Ovary (tissue), 9 donors: ENCODE results near the gene CDSN. TPM values are rescaled to one million over a fixed set of nuclear protein-coding genes. Genes with fewer than 3 reads are reported as not detected.

Source experiments
- DNase-seq, 5 donors: peaks; one replicate each; pipeline ENCODE4 v3.0.0-alpha.2; 2019 to 2020
- H3K27ac ChIP-seq, 2 donors: fragments of 200-600 bp; one replicate each; pipeline versions ENCODE4 v1.5.1 to v1.8.0; 2019 to 2022
- H3K27me3 ChIP-seq: fragments of 200-600 bp; one replicate; pipeline ENCODE4 v1.8.0; 2022
- H3K36me3 ChIP-seq: fragments of 200-600 bp; sonication (generic); one replicate; pipeline ENCODE4 v1.5.1; 2019
- H3K4me1 ChIP-seq: one replicate; pipeline ENCODE4 v1.8.1; 2013; ENCODE audit warnings: mild to moderate bottlenecking, moderate library complexity; ENCODE audit not compliant: insufficient read depth
- H3K4me3 ChIP-seq: fragments of 200-600 bp; sonication (generic); one replicate; pipeline ENCODE4 v1.5.1; 2017
- H3K9me3 ChIP-seq, 2 donors: fragments of 200-600 bp in 1 of 2; sonication (generic) in 1 of 2; one replicate each; pipeline versions ENCODE4 v1.5.1 to v1.8.1; 2013 to 2019; ENCODE audit warnings: mild to moderate bottlenecking in 1 of 2, moderate library complexity in 1 of 2
- EP300 ChIP-seq: sonication (generic); formaldehyde crosslinking; IDR thresholded peaks from one replicate; pipeline ENCODE4 v1.6.1; 2017; ENCODE audit warnings: antibody characterized with exemption
- POLR2A ChIP-seq: fragments of 450-650 bp; IDR thresholded peaks from one replicate; pipeline ENCODE4 v1.6.1; 2017; ENCODE audit warnings: antibody characterized with exemption, mild to moderate bottlenecking, moderate library complexity
- WGBS, 3 donors: extraction: QIAGEN DNeasy Blood & Tissue Kit in 1 of 3; methylation state at CpG; one replicate each; pipeline versions ENCODE4 v1.1.5 to v1.1.7; 2013 to 2017; 5-methylcytosine and 5-hydroxymethylcytosine counted together
- intact Hi-C, 4 donors: fragments of 100-400 bp; cut with DNase I; formaldehyde crosslinking; loops; one replicate each; pipeline versions ENCODE4 v1.11.0 to v1.15.1; 2022 to 2023
- polyA plus RNA-seq, 2 donors: library from polyadenylated mRNA; stranded (reverse); fragments of 200-250 nt in 1 of 2; fragments of 350-450 nt in 1 of 2; fragmentation: Illumina TruSeq in 1 of 2; extraction: RNeasy Lipid Tissue Mini Kit (QIAGEN cat#74804) in 1 of 2; gene quantifications; one replicate each; pipeline ENCODE4 v1.2.3, GENCODE V29; 2013 to 2014
- total RNA-seq, 7 donors: library from RNA; depleted of rRNA in 2 of 7; stranded (reverse); fragments of >200 nt in 2 of 7; fragmentation: NEBNext Ultra II Directional in 3 of 7; extraction: Animal tissue kit (Norgen Biotek cat#: 25700) in 3 of 7; gene quantifications; one replicate each; pipeline versions ENCODE4 v1.1.0 to v1.2.4, GENCODE V29; 2016 to 2023
- TF ChIP-seq, protein P1 (sequence below), 3 donors: fragments of 450-650 bp in 2 of 3; fragments of 200-600 bp in 1 of 3; IDR thresholded peaks; one replicate each; pipeline versions ENCODE4 v1.5.1 to v1.8.0; 2016 to 2022; ENCODE audit warnings: antibody characterized with exemption in 3 of 3, mild to moderate bottlenecking in 1 of 3
- donor health status: DM: no; HTN: no; CAD: no; lungs with moderate emphysema.
- donor health status: DM: no; HTN: no; CAD: no.
- donor health status: Bipolar disorder and iron deficiency.
- donor health status: DM: yes; HTN: yes; CAD: no.
- donor health status: DM: no; HTN: no; CAD: no.
- donor health status: DM: yes; HTN: yes; CAD: no.

CDSN gene
- total and polyA plus RNA-seq, 9 donors = 0.05 to 0.34 TPM; not detected in 7

DNA sequence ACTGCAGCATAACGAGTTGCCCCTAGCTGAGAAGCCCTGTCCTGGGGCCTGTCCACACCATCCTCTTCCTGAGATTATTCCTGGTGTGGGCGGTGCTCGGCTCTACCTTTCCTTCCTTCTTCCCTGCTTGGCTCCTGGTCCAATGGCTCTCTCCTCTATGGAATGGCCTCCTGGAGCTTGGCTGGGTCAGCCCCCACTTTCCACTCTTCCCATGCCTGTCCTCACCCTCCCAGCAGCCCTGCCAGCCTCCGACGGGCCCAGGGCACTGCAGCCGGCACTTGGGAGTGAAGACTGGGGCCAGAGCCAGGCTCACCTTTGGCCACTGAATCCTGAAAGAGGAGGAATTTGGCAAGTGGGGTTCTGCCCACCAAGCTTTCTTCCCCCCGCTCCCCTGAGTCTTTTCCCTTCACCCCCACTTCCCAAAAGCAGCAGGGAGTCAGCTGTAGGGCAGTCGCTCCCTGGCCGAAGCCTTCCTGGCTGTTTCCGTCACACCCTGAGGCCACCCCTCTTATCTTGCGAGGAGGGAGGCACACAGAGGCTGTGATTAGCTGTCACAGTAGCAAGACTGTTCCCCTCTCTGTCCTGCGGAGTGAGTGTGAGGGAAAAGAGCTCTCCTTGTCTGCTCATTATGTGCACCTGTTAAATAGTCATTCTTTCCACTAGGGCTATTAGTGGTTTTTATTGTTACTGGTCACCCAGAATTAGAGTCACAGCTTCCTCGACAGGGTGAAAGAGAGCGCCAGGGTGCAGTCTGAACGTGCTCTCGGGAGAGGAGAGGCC is 6.3 kb upstream of the CDSN start:
- Histone ChIP-seq H3K36me3 (no peaks in the 10 kb centered on the region), H3K4me3 (no peak overlapping the region), H3K9me3 (no peaks in the 10 kb centered on the region), H3K27me3 (no peaks in the 10 kb centered on the region), H3K27ac (no peak overlapping the region), H3K4me1 (peaks cover 8% of the 10 kb centered on the region)
- intact Hi-C loops = no loop called here
- WGBS, 3 donors = 68 to 76% (median 72%) methylated on average over 16 of the region's 16 CpGs
- DNase-seq = no peak
- no peak for TF ChIP-seq EP300

DNA sequence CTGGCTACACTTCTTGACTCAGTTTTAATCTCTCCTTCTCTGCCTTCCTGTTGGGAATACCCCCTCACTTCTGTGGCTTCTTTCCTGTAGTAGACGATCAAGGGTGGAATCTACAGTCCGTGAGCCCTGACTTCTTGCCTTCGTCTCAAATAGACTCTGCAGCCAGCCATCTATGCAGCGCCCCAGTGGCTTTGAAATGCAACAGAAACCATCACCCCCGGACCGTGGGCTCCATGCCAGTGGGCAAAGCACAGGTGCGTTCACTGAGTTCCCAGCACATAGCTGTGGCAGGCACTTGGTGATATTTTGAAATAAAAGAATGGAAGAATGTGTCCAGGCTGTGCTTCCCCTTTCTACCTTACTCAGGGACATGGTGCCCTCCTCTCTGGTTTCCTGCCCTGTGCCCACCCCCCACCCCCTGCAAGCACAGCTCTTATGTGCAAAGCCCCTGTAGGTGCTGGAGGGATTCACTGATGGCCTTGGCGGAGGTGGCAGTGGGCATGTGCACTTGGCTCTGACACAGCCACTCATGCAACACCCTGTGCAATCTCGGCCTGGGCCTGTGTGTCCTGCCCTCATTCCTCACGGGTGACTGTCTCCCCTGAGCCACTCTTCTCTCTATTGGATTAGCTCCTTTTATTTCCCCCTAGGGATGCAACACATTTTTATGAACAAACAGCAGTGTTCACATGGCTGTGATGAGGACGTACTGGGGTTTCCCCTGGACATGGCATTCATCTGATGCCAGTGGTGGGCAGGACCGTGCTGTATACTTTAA is 5.5 kb upstream of the CDSN start:
- Histone ChIP-seq H3K4me1 (peaks cover 8% of the 10 kb centered on the region), H3K27me3 (no peaks in the 10 kb centered on the region), H3K27ac (no peak overlapping the region), H3K36me3 (no peaks in the 10 kb centered on the region), H3K9me3 (no peaks in the 10 kb centered on the region), H3K4me3 (no peak overlapping the region)
- no peak for DNase-seq
- WGBS, 3 donors = 67 to 69% (median 68%) methylated on average over 12 of the region's 12 CpGs
- intact Hi-C loops = no loop called here
- TF ChIP-seq EP300 (no peak), POLR2A (no peak)
- TF ChIP-seq, protein P1, sequence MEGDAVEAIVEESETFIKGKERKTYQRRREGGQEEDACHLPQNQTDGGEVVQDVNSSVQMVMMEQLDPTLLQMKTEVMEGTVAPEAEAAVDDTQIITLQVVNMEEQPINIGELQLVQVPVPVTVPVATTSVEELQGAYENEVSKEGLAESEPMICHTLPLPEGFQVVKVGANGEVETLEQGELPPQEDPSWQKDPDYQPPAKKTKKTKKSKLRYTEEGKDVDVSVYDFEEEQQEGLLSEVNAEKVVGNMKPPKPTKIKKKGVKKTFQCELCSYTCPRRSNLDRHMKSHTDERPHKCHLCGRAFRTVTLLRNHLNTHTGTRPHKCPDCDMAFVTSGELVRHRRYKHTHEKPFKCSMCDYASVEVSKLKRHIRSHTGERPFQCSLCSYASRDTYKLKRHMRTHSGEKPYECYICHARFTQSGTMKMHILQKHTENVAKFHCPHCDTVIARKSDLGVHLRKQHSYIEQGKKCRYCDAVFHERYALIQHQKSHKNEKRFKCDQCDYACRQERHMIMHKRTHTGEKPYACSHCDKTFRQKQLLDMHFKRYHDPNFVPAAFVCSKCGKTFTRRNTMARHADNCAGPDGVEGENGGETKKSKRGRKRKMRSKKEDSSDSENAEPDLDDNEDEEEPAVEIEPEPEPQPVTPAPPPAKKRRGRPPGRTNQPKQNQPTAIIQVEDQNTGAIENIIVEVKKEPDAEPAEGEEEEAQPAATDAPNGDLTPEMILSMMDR (IDR thresholded peaks at IDR 0.05) = no peak

DNA sequence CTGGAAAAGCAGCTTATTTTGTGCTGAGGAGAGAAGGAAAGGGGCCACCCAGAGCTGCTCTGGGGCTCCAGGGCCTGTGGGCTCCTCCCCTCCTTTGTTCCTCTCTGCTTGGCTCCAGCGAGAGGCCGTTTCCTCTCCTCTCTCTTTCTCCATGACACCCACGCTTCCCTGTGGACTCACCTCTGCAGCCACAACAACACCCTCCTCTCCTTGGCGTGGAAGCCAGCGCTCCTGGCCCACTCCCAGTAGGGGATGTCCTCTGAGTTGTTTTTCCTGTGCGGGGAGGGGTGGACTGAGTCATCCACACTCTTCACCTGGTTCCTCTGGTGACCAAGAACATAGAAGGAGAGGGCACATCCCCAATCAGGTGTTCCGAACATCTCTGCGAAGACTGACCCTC is 4.9 kb upstream of the CDSN start:
- H3K36me3 ChIP-seq = no peaks in the 10 kb centered on the region
- intact Hi-C loops = no loop called here
- H3K9me3 ChIP-seq = no peaks in the 10 kb centered on the region
- no peak for TF ChIP-seq POLR2A
- no peak for TF ChIP-seq EP300
- TF ChIP-seq, protein P1 (IDR thresholded peaks at IDR 0.05) = no peak
- peak; percentile 42 to 81 (median 68) for DNase-seq
- H3K4me3 ChIP-seq = no peak overlapping the region
- peaks cover 8% of the 10 kb centered on the region for H3K4me1 ChIP-seq
- 31 to 51% (median 43%) methylated on average over 8 of the region's 8 CpGs for WGBS, 3 donors
- no peaks in the 10 kb centered on the region for H3K27me3 ChIP-seq
- H3K27ac ChIP-seq = peak overlapping the region in 1 of 2 donors; percentile 26

DNA sequence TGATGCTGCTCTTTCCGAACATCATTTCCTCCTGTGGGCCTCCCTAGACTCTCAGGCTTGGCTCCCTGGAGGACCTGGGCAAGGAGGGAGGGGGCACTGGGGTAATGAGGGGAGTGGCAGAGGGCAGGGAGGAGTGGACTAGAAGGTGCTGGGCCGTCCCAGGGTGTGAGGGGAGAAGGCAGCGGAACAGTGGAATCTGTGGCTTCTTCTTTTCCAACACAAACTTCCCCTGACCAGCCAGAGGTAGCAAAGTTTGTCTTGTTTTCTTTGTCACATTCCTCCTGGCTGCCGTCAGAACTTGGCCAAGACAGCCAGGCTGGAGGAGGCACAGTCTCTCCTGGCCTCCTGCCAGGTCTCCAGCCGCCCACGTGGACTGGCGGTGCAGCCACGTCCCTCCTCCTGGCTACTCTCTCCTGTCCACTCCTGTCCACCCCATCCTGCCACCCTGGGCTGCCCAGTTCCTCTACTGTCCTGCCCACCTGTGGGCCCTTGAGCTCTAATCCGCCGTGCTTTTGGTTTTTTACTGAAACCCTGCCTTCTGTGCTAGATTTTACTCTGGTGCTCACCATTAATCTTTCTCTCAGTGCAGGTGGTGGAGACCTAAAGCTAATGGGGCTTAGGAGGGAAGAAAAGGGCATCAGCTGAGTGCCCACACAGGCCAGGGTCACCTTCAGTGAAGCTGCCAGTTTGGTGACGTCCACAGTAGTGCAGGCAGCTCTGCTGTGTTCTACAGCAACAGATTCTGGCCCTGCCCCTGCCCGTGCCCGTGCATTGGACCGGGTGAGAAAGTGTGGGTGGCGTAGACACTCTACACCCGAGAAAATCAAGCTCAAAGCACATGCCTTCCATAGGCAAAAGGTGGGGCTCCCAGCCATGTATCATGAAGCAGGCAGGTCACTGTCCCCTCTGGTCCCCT is 2.8 kb upstream of the CDSN start:
- Histone ChIP-seq H3K27ac (peak overlapping the region in 1 of 2 donors; percentile 71), H3K4me1 (peaks cover 8% of the 10 kb centered on the region), H3K9me3 (no peaks in the 10 kb centered on the region), H3K4me3 (no peak overlapping the region), H3K27me3 (no peaks in the 10 kb centered on the region), H3K36me3 (no peaks in the 10 kb centered on the region)
- intact Hi-C loops = no loop called here
- TF ChIP-seq, protein P1 (IDR thresholded peaks at IDR 0.05) = no peak
- TF ChIP-seq POLR2A (no peak), EP300 (no peak)
- peak; percentile 52 to 94 (median 91) for DNase-seq
- 33 to 35% (median 34%) methylated on average over 16 of the region's 16 CpGs for WGBS, 3 donors
